IMR-90 (cell line): ENCODE results near the gene TRIM28. TPM values are rescaled to one million over a fixed set of nuclear protein-coding genes. Genes with fewer than 3 reads are reported as not detected.

ENCODE experiments used
- ATAC-seq: fragments of 200-7000 bp; cut with Tn5 transposase; 2 replicates; pipeline ENCODE4 v1.9.1; 2020; ENCODE audit warnings: low read depth, mild to moderate bottlenecking, moderate library complexity
- BruUV-seq: library from RNA; stranded (reverse); fragments of 400-500 nt; replicated peaks from 2 replicates; lab custom pipeline; 2021; lab: Mats Ljungman, UMichigan
- CTCF ChIA-PET: fragments of 300-600 bp; formaldehyde crosslinking; extraction: SDS; loops from one replicate; lab custom pipeline; 2021; ENCODE audit warnings: antibody characterized with exemption; lab: Yijun Ruan, JAX
- POLR2A ChIA-PET: fragments of 300-600 bp; sonication (Branson Sonifier 250); formaldehyde crosslinking; loops from one replicate; lab custom pipeline; 2022; ENCODE audit warnings: antibody characterized with exemption; ENCODE audit not compliant: unreplicated experiment; lab: Charles Lee
- DNase-seq: peaks from one replicate; pipeline ENCODE4 v3.0.0; 2013
- H2AFZ ChIP-seq: replicated peaks from 2 replicates; pipeline ENCODE3; 2013; ENCODE audit warnings: low read length, mild to moderate bottlenecking; ENCODE audit not compliant: poor library complexity
- H2AK5ac ChIP-seq: 2 replicates; pipeline ENCODE4 v1.6.1; 2013; ENCODE audit warnings: low read depth, low read length, inconsistent platforms
- H2AK9ac ChIP-seq: replicated peaks from 2 replicates; pipeline ENCODE3; 2013; ENCODE audit warnings: mild to moderate bottlenecking, low read depth, low read length, moderate library complexity; ENCODE audit not compliant: poor library complexity
- H2BK120ac ChIP-seq: 2 replicates; pipeline ENCODE4 v1.6.1; 2013; ENCODE audit warnings: low read depth, low read length, inconsistent platforms
- H2BK15ac ChIP-seq: 3 replicates; pipeline ENCODE4 v1.6.1; 2013; ENCODE audit warnings: low read depth, low read length, inconsistent platforms
- H2BK20ac ChIP-seq: 2 replicates; pipeline ENCODE4 v1.6.1; 2013; ENCODE audit warnings: low read depth, mild to moderate bottlenecking, inconsistent platforms, low read length, moderate library complexity
- H2BK5ac ChIP-seq: 2 replicates; pipeline ENCODE4 v1.6.1; 2013; ENCODE audit warnings: mild to moderate bottlenecking, low read depth, low read length, inconsistent platforms; ENCODE audit not compliant: poor library complexity, severe bottlenecking
- H3K14ac ChIP-seq: replicated peaks from 2 replicates; pipeline ENCODE4 v1.6.1; 2013; ENCODE audit warnings: low read depth, low read length, inconsistent platforms
- H3K18ac ChIP-seq: 2 replicates; pipeline ENCODE4 v1.6.1; 2013; ENCODE audit warnings: low read depth, low read length, control low read depth
- H3K23ac ChIP-seq: 2 replicates; pipeline ENCODE4 v1.6.1; 2013; ENCODE audit warnings: low read depth, low read length, inconsistent platforms
- H3K27ac ChIP-seq: 2 replicates; pipeline ENCODE4 v1.5.1; 2013; ENCODE audit warnings: mild to moderate bottlenecking, control low read depth, low read length; ENCODE audit not compliant: insufficient read depth
- H3K27me3 ChIP-seq: 2 replicates; pipeline ENCODE4 v1.6.1; 2013; ENCODE audit warnings: low read length; ENCODE audit not compliant: control insufficient read depth, insufficient read depth
- H3K36me3 ChIP-seq: 2 replicates; pipeline ENCODE4 v1.6.1; 2013; ENCODE audit warnings: low read length, mixed read lengths; ENCODE audit not compliant: control insufficient read depth, insufficient read depth
- H3K4ac ChIP-seq: 2 replicates; pipeline ENCODE4 v1.6.1; 2013; ENCODE audit warnings: low read depth, low read length, inconsistent platforms
- H3K4me1 ChIP-seq: 2 replicates; pipeline ENCODE4 v1.6.1; 2013; ENCODE audit warnings: low read length, mixed read lengths; ENCODE audit not compliant: control insufficient read depth, insufficient read depth
- H3K4me2 ChIP-seq: 2 replicates; pipeline ENCODE4 v1.6.1; 2013; ENCODE audit warnings: low read depth, mild to moderate bottlenecking, control low read depth, low read length, moderate library complexity
- H3K4me3 ChIP-seq: 2 replicates; pipeline ENCODE4 v1.5.1; 2013; ENCODE audit warnings: low read depth, mild to moderate bottlenecking, control low read depth, low read length, moderate library complexity; ENCODE audit not compliant: insufficient read depth
- H3K56ac ChIP-seq: 2 replicates; pipeline ENCODE4 v1.6.1; 2013; ENCODE audit warnings: low read length, inconsistent platforms; ENCODE audit not compliant: insufficient read depth; ENCODE audit errors: extremely low read depth
- H3K79me1 ChIP-seq, 2 experiments: 2 replicates each; pipeline ENCODE4 v1.6.1; 2013; ENCODE audit warnings: low read length in 2 of 2, inconsistent platforms in 1 of 2, low read depth in 1 of 2
- H3K9ac ChIP-seq: 2 replicates; pipeline ENCODE4 v1.6.1; 2013; ENCODE audit warnings: low read depth, low read length, control low read depth
- H3K9me1 ChIP-seq: 2 replicates; pipeline ENCODE4 v1.6.1; 2013; ENCODE audit warnings: low read length, inconsistent platforms; ENCODE audit not compliant: insufficient read depth
- H3K9me3 ChIP-seq: 2 replicates; pipeline ENCODE4 v1.6.1; 2013; ENCODE audit warnings: low read length; ENCODE audit not compliant: control insufficient read depth, insufficient read depth
- H4K20me1 ChIP-seq: 2 replicates; pipeline ENCODE4 v1.6.1; 2013; ENCODE audit warnings: low read length, inconsistent platforms; ENCODE audit not compliant: insufficient read depth
- H4K5ac ChIP-seq: 2 replicates; pipeline ENCODE4 v1.6.1; 2013; ENCODE audit warnings: mild to moderate bottlenecking, low read depth, low read length, control low read depth
- H4K8ac ChIP-seq, 2 experiments: 2 replicates each; pipeline ENCODE4 v1.6.1; 2013; ENCODE audit warnings: low read depth in 2 of 2, low read length in 2 of 2, control low read depth in 1 of 2, inconsistent platforms in 1 of 2
- H4K91ac ChIP-seq: 2 replicates; pipeline ENCODE4 v1.6.1; 2013; ENCODE audit warnings: low read depth, low read length, inconsistent platforms; ENCODE audit not compliant: insufficient read depth
- BHLHE40 ChIP-seq: fragments of 150-350 bp; IDR thresholded peaks from 2 replicates; pipeline ENCODE4 v1.6.1; 2016; ENCODE audit warnings: mild to moderate bottlenecking, low read depth, low read length
- CEBPB ChIP-seq: IDR thresholded peaks from 2 replicates; pipeline ENCODE4 v1.6.1; 2012; ENCODE audit warnings: low read depth, low read length, improper control_type of control experiment
- CHD1 ChIP-seq: IDR thresholded peaks from 2 replicates; pipeline ENCODE4 v1.6.1; 2012; ENCODE audit warnings: low read depth, low read length, improper control_type of control experiment
- ELK1 ChIP-seq: fragments of 150-350 bp; IDR thresholded peaks from 2 replicates; pipeline ENCODE4 v1.6.1; 2016; ENCODE audit warnings: low read depth, mild to moderate bottlenecking, low read length, moderate library complexity, borderline replicate concordance
- FOS ChIP-seq: fragments of 150-350 bp; IDR thresholded peaks from 2 replicates; pipeline ENCODE4 v1.6.1; 2016; ENCODE audit warnings: low read depth, low read length
- MAFK ChIP-seq: IDR thresholded peaks from 2 replicates; pipeline ENCODE4 v1.6.1; 2012; ENCODE audit warnings: low read depth, low read length, improper control_type of control experiment
- MAZ ChIP-seq: IDR thresholded peaks from 2 replicates; pipeline ENCODE4 v1.6.1; 2012; ENCODE audit warnings: low read depth, mild to moderate bottlenecking, low read length, improper control_type of control experiment, moderate library complexity, borderline replicate concordance
- MXI1 ChIP-seq: IDR thresholded peaks from 2 replicates; pipeline ENCODE4 v1.6.1; 2012; ENCODE audit warnings: low read depth, mild to moderate bottlenecking, low read length, moderate library complexity, borderline replicate concordance
- NFE2L2 ChIP-seq: fragments of 150-350 bp; IDR thresholded peaks from 2 replicates; pipeline ENCODE4 v1.6.1; 2016; ENCODE audit warnings: low read depth, mild to moderate bottlenecking, low read length
- POLR2A ChIP-seq: IDR thresholded peaks from 2 replicates; pipeline ENCODE4 v1.6.1; 2012; ENCODE audit warnings: mild to moderate bottlenecking, low read depth, low read length
- RAD21 ChIP-seq: IDR thresholded peaks from 2 replicates; pipeline ENCODE4 v1.6.1; 2012; ENCODE audit warnings: low read length, improper control_type of control experiment
- RCOR1 ChIP-seq: IDR thresholded peaks from 2 replicates; pipeline ENCODE4 v1.6.1; 2012; ENCODE audit warnings: mild to moderate bottlenecking, low read length, improper control_type of control experiment; ENCODE audit not compliant: insufficient replicate concordance
- RFX5 ChIP-seq: IDR thresholded peaks from 2 replicates; pipeline ENCODE4 v1.8.0; 2012; ENCODE audit warnings: low read depth, mild to moderate bottlenecking, low read length, moderate library complexity
- SMC3 ChIP-seq: fragments of 150-350 bp; IDR thresholded peaks from 2 replicates; pipeline ENCODE4 v1.6.1; 2016; ENCODE audit warnings: low read depth, mild to moderate bottlenecking, antibody characterized with exemption, low read length, moderate library complexity
- USF2 ChIP-seq: fragments of 150-350 bp; IDR thresholded peaks from 2 replicates; pipeline ENCODE4 v1.6.1; 2017; ENCODE audit warnings: mild to moderate bottlenecking, antibody characterized with exemption, low read length, low read depth
- WGBS, 2 experiments: methylation state at CpG; one replicate each; pipeline versions ENCODE4 v1.1.5 to v1.1.7; 2013; ENCODE audit warnings: missing lambda C conversion rate in 2 of 2; ENCODE audit not compliant: insufficient read length in 1 of 2; ENCODE audit errors: extremely low coverage in 2 of 2; 5-methylcytosine and 5-hydroxymethylcytosine counted together
- dilution Hi-C: fragments of 300-500 bp; cut with HindIII; formaldehyde crosslinking; loops from one replicate; pipeline ENCODE4 v1.14.3; 2018; ENCODE audit warnings: low sequenced_read_pairs; ENCODE audit not compliant: unreplicated experiment
- in situ Hi-C: fragments of 300-500 bp; cut with MboI; formaldehyde crosslinking; loops from 3 replicates; pipeline ENCODE4 v1.14.3; 2019; ENCODE audit warnings: low sequenced_read_pairs, inconsistent platforms, mixed read lengths
- intact Hi-C: fragments of 100-400 bp; cut with micrococcal nuclease; formaldehyde crosslinking; loops from 2 replicates; pipeline ENCODE4 v1.10.0; 2022
- polyA plus RNA-seq, 3 experiments: library from polyadenylated mRNA; depleted of rRNA; stranded (reverse); fragments of >200 nt; gene quantifications; 2 replicates each; pipeline ENCODE4 v1.2.3, GENCODE V29; 2012; ENCODE audit warnings: low replicate concordance in 1 of 3
- total RNA-seq: library from RNA; depleted of rRNA; stranded (reverse); fragments of >200 nt; gene quantifications from 2 replicates; pipeline ENCODE4 v1.2.3, GENCODE V29; 2012

TRIM28 gene
- total and polyA plus RNA-seq, 2 of the 4 experiments (the other 2 are of a cell fraction) = 349 to 465 TPM

GRCh38 chr19:58569191-58569942, 25.5 kb downstream of the TRIM28 start:
- in situ Hi-C loops = no loop called here
- intact Hi-C loops = no loop called here
- ChIA-PET POLR2A (no interaction called here), CTCF (no interaction called here)
- Histone ChIP-seq H2AFZ (no peak overlapping the region), H3K36me3 (peaks cover 13% of the 10 kb centered on the region; the same call in 1 of the 2 replicates), H3K9ac (no peak overlapping the region), H3K4me2 (no peak overlapping the region), H2AK9ac (no peak overlapping the region), H3K14ac (no peak overlapping the region), H3K23ac (no peak overlapping the region), H2BK5ac (no peak overlapping the region), H3K4ac (no peak overlapping the region), H3K27ac (no peak overlapping the region), H4K5ac (no peak overlapping the region), H2BK15ac (no peak overlapping the region), H3K9me3 (no peaks in the 10 kb centered on the region), H3K27me3 (no peaks in the 10 kb centered on the region), H2BK120ac (no peak overlapping the region), H3K79me1 (peaks cover 9 to 22% of the 10 kb centered on the region in 2 experiments; a peak in 3 of 4 replicates), H4K8ac (no peak overlapping the region), H3K56ac (no peak overlapping the region), H4K20me1 (0 out of 2 replicates have a peak, but pooled peaks cover 4% of the 10 kb centered on the region), H3K18ac (no peak overlapping the region), H3K4me1 (peaks cover 2% of the 10 kb centered on the region; the same call in 1 of the 2 replicates), H3K9me1 (peaks cover 9% of the 10 kb centered on the region), H4K91ac (no peak overlapping the region), H3K4me3 (no peak overlapping the region), H2AK5ac (no peak overlapping the region), H2BK20ac (no peak overlapping the region)
- WGBS, 2 experiments = no CpG with 5 or more reads among the region's 6 CpGs
- no peak for ATAC-seq
- dilution Hi-C loops = no loop called here
- no peak for DNase-seq
- BruUV-seq = no TSS peak
- TF ChIP-seq FOS (no peak), MXI1 (no peak), SMC3 (no peak), RCOR1 (no peak), NFE2L2 (no peak), BHLHE40 (no peak), POLR2A (no peak), MAZ (no peak), ELK1 (no peak), USF2 (no peak), CEBPB (no peak), CHD1 (no peak), RFX5 (no peak), MAFK (no peak), RAD21 (no peak)
